Endodermal cell (in vitro differentiated cells): ENCODE data around the gene JARID2. TPM values are rescaled to one million over a fixed set of nuclear protein-coding genes. Genes with fewer than 3 reads are reported as not detected.
A peak's percentile ranks its signal among the peaks of the same experiment; 100 is the strongest.

Experiments used
- DNase-seq: peaks from one replicate; pipeline ENCODE4 v3.0.0-alpha.2; 2017
- H3K27ac ChIP-seq: 2 replicates; pipeline ENCODE4 v1.5.1; 2013; ENCODE audit warnings: mild to moderate bottlenecking, low read depth, low read length, moderate library complexity
- H3K27me3 ChIP-seq: 2 replicates; pipeline ENCODE4 v1.6.1; 2013; ENCODE audit warnings: mild to moderate bottlenecking, low read length, moderate library complexity; ENCODE audit not compliant: insufficient read depth, control insufficient read depth, poor library complexity, severe bottlenecking
- H3K36me3 ChIP-seq: 2 replicates; pipeline ENCODE4 v1.7.0; 2013; ENCODE audit warnings: mild to moderate bottlenecking, low read length, moderate library complexity; ENCODE audit not compliant: control insufficient read depth, insufficient read depth
- H3K4me1 ChIP-seq: one replicate; pipeline ENCODE4 v1.7.0; 2013; ENCODE audit warnings: low read length; ENCODE audit not compliant: control insufficient read depth, insufficient read depth
- H3K4me3 ChIP-seq: 2 replicates; pipeline ENCODE4 v1.5.1; 2013; ENCODE audit warnings: mild to moderate bottlenecking, low read length, moderate library complexity
- H3K9ac ChIP-seq: 2 replicates; pipeline ENCODE4 v1.6.1; 2013; ENCODE audit warnings: mild to moderate bottlenecking, low read length, moderate library complexity; ENCODE audit not compliant: poor library complexity, severe bottlenecking; ENCODE audit errors: extremely low read depth
- H3K9me3 ChIP-seq: 2 replicates; pipeline ENCODE4 v1.6.1; 2013; ENCODE audit warnings: mild to moderate bottlenecking, low read length, moderate library complexity; ENCODE audit not compliant: control insufficient read depth
- H3K27ac Mint-ChIP-seq: 2 replicates; pipeline ENCODE4 v1.8.0; 2020; ENCODE audit warnings: mixed read lengths
- H3K27me3 Mint-ChIP-seq: 2 replicates; pipeline ENCODE4 v1.8.0; 2021; ENCODE audit warnings: mild to moderate bottlenecking, mixed read lengths; ENCODE audit not compliant: insufficient read depth
- H3K36me3 Mint-ChIP-seq: 2 replicates; pipeline ENCODE4 v1.8.0; 2020; ENCODE audit warnings: low read depth, mixed read lengths
- H3K4me1 Mint-ChIP-seq: 2 replicates; pipeline ENCODE4 v1.8.0; 2020; ENCODE audit warnings: mixed read lengths
- H3K4me3 Mint-ChIP-seq: 2 replicates; pipeline ENCODE4 v1.8.0; 2020; ENCODE audit warnings: mild to moderate bottlenecking, moderate library complexity, mixed read lengths
- H3K9me3 Mint-ChIP-seq: 2 replicates; pipeline ENCODE4 v1.8.0; 2020; ENCODE audit warnings: mild to moderate bottlenecking, mixed read lengths
- CTCF ChIP-seq: fragments of 200-600 bp; sonication (generic); conservative IDR thresholded peaks from 2 replicates; pipeline ENCODE4 v1.5.0; 2021; ENCODE audit warnings: antibody characterized with exemption, mild to moderate bottlenecking
- WGBS, 2 experiments: methylation state at CpG; one replicate each; pipeline versions ENCODE4 v1.1.5 to v1.1.7; 2013; ENCODE audit warnings: missing lambda C conversion rate in 2 of 2, mixed read lengths in 1 of 2; ENCODE audit not compliant: insufficient coverage in 1 of 2, insufficient read length in 1 of 2; 5-methylcytosine and 5-hydroxymethylcytosine counted together
- total RNA-seq, 2 donors: library from RNA; stranded (reverse); fragmentation: NEBNext Ultra II Directional in 1 of 2; extraction: Animal tissue kit (Norgen Biotek cat#: 25700) in 1 of 2; gene quantifications; 2 replicates in 1 of 2; 3 replicates in 1 of 2; pipeline ENCODE4 v1.2.1, GENCODE V29; 2021

JARID2 gene
- total RNA-seq, 2 donors from 2014 or later = 42.5 to 77.0 TPM

DNA sequence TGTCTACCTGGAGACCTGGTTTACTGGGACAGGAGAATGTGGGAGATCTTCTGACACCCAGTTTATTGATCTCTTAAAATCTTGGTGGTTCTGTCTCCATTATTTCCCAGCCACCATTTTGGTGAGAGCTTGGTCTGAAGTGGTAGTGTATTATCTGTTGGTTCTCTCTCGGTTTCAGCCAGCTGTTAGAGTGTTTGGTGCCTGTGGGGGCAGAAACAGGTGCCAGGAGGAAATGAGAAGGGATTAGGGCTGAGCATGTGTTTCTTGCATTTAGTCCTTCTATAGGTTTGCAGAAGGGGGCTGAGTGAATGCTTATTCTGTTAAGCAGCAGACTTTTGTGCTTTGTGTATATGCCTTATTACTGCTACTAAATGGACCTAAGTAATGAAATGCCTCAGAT is 9.6 kb downstream of the JARID2 start:
- H3K36me3 Mint-ChIP-seq = peaks cover 5% of the 10 kb centered on the region

DNA sequence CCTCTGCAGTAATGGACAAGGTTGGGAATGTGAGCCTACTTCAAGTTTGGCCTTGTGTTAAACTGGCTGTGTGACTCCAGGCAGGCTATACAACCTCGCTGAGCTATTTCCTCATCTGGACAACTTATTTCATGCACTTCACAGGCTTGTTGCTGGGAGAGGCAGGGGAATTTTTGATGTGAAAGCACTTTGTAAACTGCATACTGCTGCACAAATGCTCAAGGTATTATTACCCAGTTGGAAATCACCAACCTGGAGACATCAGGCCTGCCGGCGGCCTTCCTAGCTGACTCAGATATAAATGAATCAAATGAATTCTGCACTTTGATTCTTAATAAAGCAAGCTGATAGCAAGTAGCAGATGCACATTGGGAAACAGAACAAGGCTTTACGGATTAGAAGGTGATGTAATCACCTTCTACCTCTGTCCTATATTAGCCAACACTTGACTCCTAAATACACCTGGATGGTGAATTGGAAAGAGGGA is 10.1 kb downstream of the JARID2 start:
- H3K36me3 ChIP-seq = peaks cover 3% of the 10 kb centered on the region
- DNase-seq = no peak
- TF ChIP-seq CTCF = no peak
- no peak overlapping the region for H3K4me3 ChIP-seq
- Mint-ChIP-seq H3K4me1 (peaks cover 86% of the 10 kb centered on the region), H3K36me3 (peaks cover 9% of the 10 kb centered on the region), H3K27ac (no peak overlapping the region), H3K9me3 (no peaks in the 10 kb centered on the region), H3K4me3 (no peak overlapping the region), H3K27me3 (no peaks in the 10 kb centered on the region)
- H3K4me1 ChIP-seq = peaks cover 16% of the 10 kb centered on the region
- H3K27ac ChIP-seq = no peak overlapping the region
- H3K27me3 ChIP-seq = no peaks in the 10 kb centered on the region
- H3K9ac ChIP-seq = no peak overlapping the region
- H3K9me3 ChIP-seq = no peaks in the 10 kb centered on the region
- 84 to 90% methylated on average over 3 to 4 of the region's 4 CpGs for WGBS, 2 experiments

More for the DNA sequence above, 9.6 kb downstream of the JARID2 start:
- Mint-ChIP-seq H3K9me3 (no peaks in the 10 kb centered on the region), H3K4me3 (peak overlapping the region; percentile 5), H3K27ac (peak overlapping the region; percentile 45), H3K4me1 (peaks cover 82% of the 10 kb centered on the region), H3K27me3 (no peaks in the 10 kb centered on the region)
- WGBS, 2 experiments = 69% methylated on average over 1 of the region's 1 CpG; no CpG with 5 or more reads in 1 of the 2 experiments
- no peaks in the 10 kb centered on the region for H3K9me3 ChIP-seq
- H3K27me3 ChIP-seq = no peaks in the 10 kb centered on the region
- no peak overlapping the region for H3K9ac ChIP-seq
- no peak for TF ChIP-seq CTCF
- DNase-seq = no peak
- no peak overlapping the region for H3K27ac ChIP-seq
- peaks cover 16% of the 10 kb centered on the region for H3K4me1 ChIP-seq
- H3K4me3 ChIP-seq = no peak overlapping the region
- peaks cover 3% of the 10 kb centered on the region for H3K36me3 ChIP-seq

- Mint-ChIP-seq H3K27me3 (no peaks in the 10 kb centered on the region), H3K4me1 (peaks cover 80% of the 10 kb centered on the region), H3K9me3 (no peaks in the 10 kb centered on the region), H3K36me3 (peaks cover 11% of the 10 kb centered on the region), H3K4me3 (no peak overlapping the region), H3K27ac (no peak overlapping the region)
- peak; percentile 45 for DNase-seq
- no peak overlapping the region for H3K27ac ChIP-seq
- peaks cover 16% of the 10 kb centered on the region for H3K4me1 ChIP-seq
- peaks cover 3% of the 10 kb centered on the region for H3K36me3 ChIP-seq
- H3K4me3 ChIP-seq = no peak overlapping the region
- no peaks in the 10 kb centered on the region for H3K27me3 ChIP-seq
- WGBS, 2 experiments = 66 to 72% methylated on average over 3 to 9 of the region's 9 CpGs
- no peak overlapping the region for H3K9ac ChIP-seq
- H3K9me3 ChIP-seq = no peaks in the 10 kb centered on the region
- no peak for TF ChIP-seq CTCF
These were observed 10.8 kb downstream of the JARID2 start for GRCh38 chr6:15256538-15257271.
